Left ventricle myocardium inferior (tissue), 1 donor: Measurements from ENCODE around the gene CCDC169. TPM values are rescaled to one million over a fixed set of nuclear protein-coding genes. Genes with fewer than 3 reads are reported as not detected.

ENCODE experiments used
- DNase-seq: peaks from one replicate; pipeline ENCODE4 v3.0.0-alpha.2; 2020
- H3K27ac ChIP-seq: fragments of 200-600 bp; replicated peaks from 2 replicates; pipeline ENCODE4 v1.8.0; 2021
- H3K27me3 ChIP-seq: fragments of 200-600 bp; 2 replicates; pipeline ENCODE4 v1.8.0; 2021; ENCODE audit warnings: low read depth
- H3K36me3 ChIP-seq: fragments of 200-600 bp; 2 replicates; pipeline ENCODE4 v1.8.0; 2021
- H3K4me1 ChIP-seq: fragments of 200-600 bp; 2 replicates; pipeline ENCODE4 v1.8.0; 2021
- H3K4me3 ChIP-seq: fragments of 200-600 bp; 2 replicates; pipeline ENCODE4 v1.8.0; 2021; ENCODE audit warnings: mild to moderate bottlenecking, moderate library complexity
- H3K9me3 ChIP-seq: fragments of 200-600 bp; replicated peaks from 2 replicates; pipeline ENCODE4 v1.8.0; 2021
- intact Hi-C: fragments of 100-400 bp; cut with micrococcal nuclease; formaldehyde crosslinking; loops from one replicate; pipeline ENCODE4 v1.11.0; 2022
- total RNA-seq: library from RNA; stranded (reverse); fragmentation: NEBNext Ultra II Directional; extraction: Animal tissue kit (Norgen Biotek cat#: 25700); gene quantifications from one replicate; pipeline ENCODE4 v1.2.1, GENCODE V29; 2021
- TF ChIP-seq, protein P1 (sequence below): fragments of 200-600 bp; IDR thresholded peaks from 2 replicates; pipeline ENCODE4 v1.8.0; 2021; ENCODE audit warnings: antibody characterized with exemption, mild to moderate bottlenecking, borderline replicate concordance
- donor health status: DM: no; HTN: yes; CAD: no; lungs with severe emphysema.

CCDC169 gene
- total RNA-seq, 1 donor from 2014 or later, result 0.69 TPM

GRCh38 chr13:36261976-36262375, 35.6 kb downstream of the CCDC169 start:
- Histone ChIP-seq H3K36me3 (no peaks in the 10 kb centered on the region), H3K4me3 (no peak overlapping the region), H3K4me1 (no peaks in the 10 kb centered on the region), H3K27ac (no peak overlapping the region), H3K27me3 (peaks cover 10% of the 10 kb centered on the region), H3K9me3 (no peaks in the 10 kb centered on the region)
- no peak for DNase-seq
- intact Hi-C loops, result no loop called here
- TF ChIP-seq, protein P1, sequence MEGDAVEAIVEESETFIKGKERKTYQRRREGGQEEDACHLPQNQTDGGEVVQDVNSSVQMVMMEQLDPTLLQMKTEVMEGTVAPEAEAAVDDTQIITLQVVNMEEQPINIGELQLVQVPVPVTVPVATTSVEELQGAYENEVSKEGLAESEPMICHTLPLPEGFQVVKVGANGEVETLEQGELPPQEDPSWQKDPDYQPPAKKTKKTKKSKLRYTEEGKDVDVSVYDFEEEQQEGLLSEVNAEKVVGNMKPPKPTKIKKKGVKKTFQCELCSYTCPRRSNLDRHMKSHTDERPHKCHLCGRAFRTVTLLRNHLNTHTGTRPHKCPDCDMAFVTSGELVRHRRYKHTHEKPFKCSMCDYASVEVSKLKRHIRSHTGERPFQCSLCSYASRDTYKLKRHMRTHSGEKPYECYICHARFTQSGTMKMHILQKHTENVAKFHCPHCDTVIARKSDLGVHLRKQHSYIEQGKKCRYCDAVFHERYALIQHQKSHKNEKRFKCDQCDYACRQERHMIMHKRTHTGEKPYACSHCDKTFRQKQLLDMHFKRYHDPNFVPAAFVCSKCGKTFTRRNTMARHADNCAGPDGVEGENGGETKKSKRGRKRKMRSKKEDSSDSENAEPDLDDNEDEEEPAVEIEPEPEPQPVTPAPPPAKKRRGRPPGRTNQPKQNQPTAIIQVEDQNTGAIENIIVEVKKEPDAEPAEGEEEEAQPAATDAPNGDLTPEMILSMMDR, result no peak

DNA sequence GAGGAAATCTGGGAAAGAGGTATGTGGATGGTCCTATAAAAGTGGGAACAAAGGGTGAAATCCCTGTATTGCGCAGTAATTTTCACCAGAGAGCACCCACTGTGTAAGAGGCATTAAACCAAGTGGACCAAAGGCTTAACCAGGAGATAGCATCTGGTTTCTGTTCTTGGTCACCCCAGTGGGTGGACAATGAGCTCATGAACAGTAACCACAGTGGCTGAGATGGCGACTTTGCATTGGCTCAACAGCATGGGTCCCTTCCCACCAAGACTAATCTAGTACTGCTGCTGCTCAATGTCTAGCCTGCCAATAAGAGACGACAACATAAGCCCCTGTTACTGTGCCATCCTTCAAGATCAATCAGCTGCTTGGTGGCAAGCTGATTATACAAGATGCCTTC, 36.6 kb downstream of the CCDC169 start:
- H3K36me3 ChIP-seq, result no peaks in the 10 kb centered on the region
- no peak for DNase-seq
- H3K4me3 ChIP-seq, result no peak overlapping the region
- no peak overlapping the region for H3K27ac ChIP-seq
- no peaks in the 10 kb centered on the region for H3K4me1 ChIP-seq
- peaks cover 4% of the 10 kb centered on the region for H3K27me3 ChIP-seq
- no peaks in the 10 kb centered on the region for H3K9me3 ChIP-seq
- intact Hi-C loops, result no loop called here
- TF ChIP-seq, protein P1, result no peak

GRCh38 chr13:36259361-36260137, 38.1 kb downstream of the CCDC169 start:
- Histone ChIP-seq H3K9me3 (no peaks in the 10 kb centered on the region), H3K36me3 (no peaks in the 10 kb centered on the region), H3K27ac (no peak overlapping the region), H3K27me3 (peaks cover 4% of the 10 kb centered on the region), H3K4me1 (no peaks in the 10 kb centered on the region), H3K4me3 (no peak overlapping the region)
- no peak for DNase-seq
- intact Hi-C loops, result no loop called here
- TF ChIP-seq, protein P1, result no peak

- intact Hi-C loops, result no loop called here
Measured at GRCh38 chr13:36258831-36259230, 38.8 kb downstream of the CCDC169 start.

GRCh38 chr13:36251526-36251925, 46.1 kb downstream of the CCDC169 start:
- Histone ChIP-seq H3K27ac (no peak overlapping the region), H3K36me3 (no peaks in the 10 kb centered on the region), H3K9me3 (peaks cover 12% of the 10 kb centered on the region), H3K27me3 (no peaks in the 10 kb centered on the region), H3K4me1 (no peaks in the 10 kb centered on the region), H3K4me3 (no peak overlapping the region)
- TF ChIP-seq, protein P1, result no peak
- no peak for DNase-seq
- intact Hi-C loops, result no loop called here

More at GRCh38 chr13:36258831-36259230, 38.8 kb downstream of the CCDC169 start:
- Histone ChIP-seq H3K4me3 (no peak overlapping the region), H3K36me3 (no peaks in the 10 kb centered on the region), H3K27ac (no peak overlapping the region), H3K4me1 (no peaks in the 10 kb centered on the region), H3K9me3 (no peaks in the 10 kb centered on the region), H3K27me3 (peaks cover 4% of the 10 kb centered on the region)
- TF ChIP-seq, protein P1, result no peak
- no peak for DNase-seq
